Measurements from ENCODE around the gene MET.

Gene MET

GRCh38 chr7:116669769-116670168 lies 2.2 kb upstream of the MET start:
- DNase-seq (ENCODE audit: extremely low read depth, low read depth): no peak
- no peak for TF ChIP-seq CTCF (IDR thresholded peaks at IDR 0.05; ENCODE audit: low read depth, low read length)

GRCh38 chr7:116670409-116671015 lies 1.5 kb upstream of the MET start:
- no peak for DNase-seq (ENCODE audit: extremely low read depth, low read depth)
- no peak for TF ChIP-seq CTCF (IDR thresholded peaks at IDR 0.05; ENCODE audit: low read depth, low read length)

- no peak for DNase-seq (ENCODE audit: extremely low read depth, low read depth)
- TF ChIP-seq CTCF (IDR thresholded peaks at IDR 0.05; ENCODE audit: low read depth, low read length): no peak
Measured at GRCh38 chr7:116671111-116671510, 885 bp upstream of the MET start.

- no peak for TF ChIP-seq CTCF (IDR thresholded peaks at IDR 0.05; ENCODE audit: low read depth, low read length)
- no peak for DNase-seq (ENCODE audit: extremely low read depth, low read depth)
Measured at GRCh38 chr7:116672596-116673456, 830 bp downstream of the MET start.

- no peak for DNase-seq (ENCODE audit: extremely low read depth, low read depth)
- no peak for TF ChIP-seq CTCF (IDR thresholded peaks at IDR 0.05; ENCODE audit: low read depth, low read length)
Measured at GRCh38 chr7:116673457-116673865, 1.5 kb downstream of the MET start.

GRCh38 chr7:116674508-116675173 lies 2.6 kb downstream of the MET start:
- TF ChIP-seq CTCF (IDR thresholded peaks at IDR 0.05; ENCODE audit: low read depth, low read length): no peak
- DNase-seq (ENCODE audit: extremely low read depth, low read depth): no peak

Measured in AG09319 (cell line).